Hepatic stellate cell (primary cell): ENCODE data around the gene ARHGEF11.

ENCODE experiments used
- DNase-seq: peaks from one replicate; pipeline ENCODE4 v3.0.0; 2011; ENCODE audit warnings: low spot score

ARHGEF11 gene

DNA sequence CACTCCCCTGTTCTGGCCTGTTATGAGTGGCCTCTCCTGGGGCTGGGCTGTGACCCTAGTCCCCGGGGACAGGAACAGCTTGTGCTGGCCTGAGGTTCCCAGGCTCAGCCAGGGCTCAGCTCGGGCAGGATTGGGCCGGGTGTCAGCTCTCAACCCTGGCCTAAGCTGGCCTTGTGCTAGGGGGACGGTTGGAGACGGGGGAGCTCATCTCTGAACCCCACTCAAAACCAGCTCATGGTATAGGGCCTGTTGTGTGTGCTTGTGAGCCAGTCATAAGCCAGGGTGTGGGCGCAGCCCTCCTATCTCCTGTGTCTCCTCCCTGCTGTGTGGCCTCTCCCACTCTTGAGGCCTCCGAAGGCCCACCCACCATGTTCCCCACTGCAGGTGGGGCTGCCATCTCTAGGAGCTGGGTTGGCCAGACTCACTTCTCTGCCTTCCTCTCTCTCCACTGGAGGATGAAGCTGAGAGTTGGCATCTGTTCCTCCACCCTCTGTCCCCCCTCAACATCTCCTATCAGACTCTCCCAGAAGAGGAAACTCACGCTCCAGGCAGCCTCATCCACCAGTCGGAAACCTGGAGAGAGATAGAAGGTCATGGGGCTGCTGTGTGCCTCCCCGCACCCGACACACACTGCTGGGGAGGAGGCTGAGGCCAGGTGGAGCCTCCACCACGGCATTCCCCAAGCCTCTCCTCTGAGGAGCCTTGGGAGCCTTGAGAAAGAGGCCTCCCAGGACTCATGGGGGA lies 150.7 kb downstream of the ARHGEF11 start:
- peak; percentile 72 for DNase-seq

DNA sequence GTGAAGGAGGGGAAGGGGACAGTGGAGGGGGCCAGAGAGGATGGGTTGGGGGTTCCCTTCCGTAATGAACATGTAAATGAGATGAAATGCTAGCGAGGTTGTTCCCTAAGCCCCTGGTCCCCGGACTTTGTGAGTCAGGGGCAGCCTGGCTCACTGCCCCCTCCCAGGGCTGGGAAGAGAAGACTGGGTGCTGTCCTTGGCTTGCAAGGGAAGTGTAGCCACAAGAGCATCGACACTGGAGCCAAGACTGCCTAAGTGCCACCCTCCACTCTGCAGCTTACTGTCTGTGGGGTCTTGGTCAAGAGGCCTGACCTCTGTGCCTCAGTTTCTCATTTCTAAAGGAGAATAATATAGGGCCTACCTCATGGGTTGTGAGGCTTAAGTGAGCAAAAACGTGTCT lies 151.5 kb downstream of the ARHGEF11 start:
- no peak for DNase-seq

DNA sequence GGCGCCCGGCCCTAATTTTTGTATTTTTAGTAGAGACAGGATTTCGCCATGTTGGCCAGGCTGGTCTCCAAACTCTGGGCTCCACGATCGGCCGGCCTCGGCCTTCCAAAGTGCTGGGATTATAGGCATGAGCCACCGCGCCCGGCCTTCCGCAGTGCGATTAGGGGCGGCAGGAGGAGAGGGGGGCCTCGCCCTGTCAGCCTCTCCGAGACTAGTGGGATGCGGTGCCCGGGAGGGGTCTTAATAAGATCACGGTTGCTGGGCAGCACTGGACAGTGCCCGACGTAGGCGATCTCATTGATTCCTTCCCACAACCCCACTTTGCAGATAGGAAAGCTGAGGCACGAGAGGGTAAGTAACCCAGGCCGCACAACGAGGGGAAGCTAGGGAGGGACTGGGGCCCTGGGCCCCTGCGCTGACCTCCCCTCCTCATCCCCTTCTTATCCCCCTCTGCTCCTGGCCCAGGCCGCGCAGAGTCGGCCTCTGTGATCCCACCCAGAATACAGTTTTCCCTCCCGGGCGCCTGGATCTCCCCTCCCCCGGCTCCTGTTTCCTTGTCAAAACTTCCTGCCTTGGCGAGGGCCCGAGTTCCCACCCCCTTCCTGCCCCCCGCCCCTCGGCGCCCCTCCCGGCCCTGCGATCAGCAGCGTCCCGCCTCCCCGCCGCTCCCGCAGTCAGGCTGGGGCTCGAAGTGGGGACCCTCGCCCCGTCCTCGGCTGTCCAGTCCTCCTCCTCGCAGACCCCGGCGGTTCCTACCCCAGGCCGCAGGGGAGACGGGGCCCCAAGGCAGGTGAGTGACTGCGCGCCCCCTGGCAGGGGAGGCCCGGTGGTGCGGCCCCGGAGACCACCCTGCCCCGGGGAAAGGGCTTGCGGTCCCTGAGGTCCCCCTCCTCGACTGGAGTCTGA lies 152.2 kb downstream of the ARHGEF11 start, which contains the start of gene PEAR1:
TSS of gene PEAR1 (plus strand) at position 671 of the 906 bp plus-strand sequence. CDS start 10,209 bp downstream, outside the sequence.
- no peak for DNase-seq

DNA sequence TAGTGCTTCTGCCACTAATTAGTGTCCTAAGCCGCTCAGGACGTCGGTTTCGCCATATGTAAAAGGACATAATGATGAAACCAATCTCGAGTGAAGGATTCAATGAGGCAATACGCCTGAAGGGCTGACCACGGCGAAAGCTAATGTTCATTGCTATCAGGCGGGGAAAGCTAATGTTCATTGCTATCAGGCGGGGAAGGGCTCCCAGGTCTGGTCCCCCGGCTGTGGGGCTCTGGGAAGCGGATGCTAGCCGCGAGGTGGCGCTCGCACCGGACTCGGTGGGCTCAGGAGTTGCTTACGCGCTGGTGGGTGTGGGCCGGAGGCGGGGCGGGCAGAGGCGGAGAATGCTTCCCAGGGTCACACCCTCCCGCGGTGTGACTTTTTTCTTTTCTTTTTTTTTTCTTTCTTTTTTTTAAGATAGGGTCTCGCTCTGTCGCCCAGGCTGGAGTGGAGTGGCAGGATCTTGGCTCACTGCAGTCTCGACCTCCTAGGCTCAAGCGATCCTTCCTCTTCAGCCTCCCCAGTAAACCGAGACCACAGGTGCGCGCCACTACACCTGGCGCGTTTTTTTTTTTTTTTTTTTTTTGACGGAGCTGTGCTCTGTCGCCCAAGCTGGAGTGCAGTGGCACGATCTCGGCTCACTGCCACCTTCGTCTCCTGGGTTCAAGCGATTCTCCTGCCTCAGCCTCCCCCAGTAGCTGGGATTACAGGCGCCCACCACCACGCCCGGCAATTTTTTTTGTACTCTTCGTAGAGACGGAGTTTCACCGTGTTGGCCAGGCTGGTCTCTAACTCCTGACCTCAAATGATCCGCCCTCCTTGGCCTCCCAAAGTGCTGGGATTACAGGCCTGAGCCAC lies 153.1 kb downstream of the ARHGEF11 start:
- DNase-seq = peak; percentile 93

DNA sequence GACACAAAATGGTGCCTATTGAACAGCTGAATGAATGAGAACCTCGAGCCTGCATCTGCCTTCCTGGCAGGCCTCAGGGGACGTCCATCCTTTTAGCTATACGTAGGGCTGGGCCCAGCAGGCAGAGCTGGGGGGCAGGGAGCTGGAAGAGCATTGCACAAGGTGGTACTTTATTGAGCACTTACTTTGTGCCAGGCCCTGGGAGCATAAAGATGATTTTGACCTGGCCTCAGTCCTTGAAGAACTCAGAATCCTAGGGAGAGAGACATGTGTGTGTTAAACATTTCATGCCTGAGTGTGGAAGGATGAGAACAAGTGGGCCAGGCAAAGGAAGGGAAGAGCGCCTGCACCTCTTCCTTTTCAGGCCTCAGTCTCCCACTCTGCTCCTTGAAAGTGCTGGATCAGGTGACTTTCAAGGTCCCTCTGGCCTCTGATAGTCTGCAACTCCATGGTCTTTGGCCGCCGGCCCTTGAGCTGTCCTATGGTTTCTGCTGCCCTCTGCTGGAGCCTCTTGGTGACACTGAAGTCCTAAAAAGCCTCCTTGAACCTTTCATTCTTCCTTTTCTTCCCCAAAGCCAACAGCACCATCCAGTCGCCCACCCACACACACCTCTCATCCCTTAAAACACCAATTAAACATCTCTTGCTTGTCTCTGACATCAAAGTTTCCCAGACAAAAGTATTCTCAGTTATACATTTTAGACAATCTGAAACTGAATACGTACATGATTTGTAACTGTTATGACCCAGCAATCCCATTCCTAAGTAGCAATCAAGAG lies 155.6 kb downstream of the ARHGEF11 start:
- DNase-seq = peak; percentile 83

DNA sequence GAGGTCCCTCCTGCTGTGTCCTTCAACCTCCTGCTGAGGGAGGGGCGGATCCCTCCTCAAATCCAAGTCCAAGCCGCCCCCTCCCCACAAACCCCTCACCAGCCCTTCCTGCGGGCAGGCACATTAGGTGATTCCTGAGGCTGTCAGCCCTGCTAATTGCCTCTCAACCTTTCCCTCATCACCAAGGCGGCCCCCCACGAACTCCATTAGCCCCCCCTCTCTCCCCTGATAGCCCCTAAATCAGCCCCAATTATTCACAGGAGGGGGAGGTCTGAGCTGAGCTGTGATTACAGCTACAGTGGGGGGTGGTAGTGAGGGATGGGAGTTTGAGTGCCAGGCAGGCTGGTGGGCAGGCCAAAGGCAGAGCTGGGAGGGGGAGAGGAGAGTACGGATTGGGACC lies 157.8 kb downstream of the ARHGEF11 start:
- DNase-seq = no peak

DNA sequence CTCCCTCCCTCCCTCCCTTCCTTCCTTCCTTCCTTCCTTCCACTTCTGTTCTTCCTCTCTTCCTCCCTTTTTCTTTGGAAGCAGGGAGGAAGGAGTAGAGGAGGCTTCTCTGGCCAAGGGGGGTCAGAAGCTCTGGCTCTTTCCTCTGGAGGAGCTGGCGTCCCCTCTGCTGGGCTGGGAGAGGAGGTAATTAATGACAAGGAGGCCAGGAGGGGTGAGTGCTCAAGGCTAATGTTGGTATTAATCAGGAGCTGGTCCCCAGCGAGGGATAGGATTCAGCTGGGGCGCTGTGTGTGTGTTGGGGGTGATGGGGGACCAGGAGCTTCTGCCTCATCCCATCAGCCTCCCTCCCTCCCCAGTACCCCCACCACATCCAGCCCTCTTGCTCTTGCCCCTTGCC lies 158.2 kb downstream of the ARHGEF11 start:
- no peak for DNase-seq

DNA sequence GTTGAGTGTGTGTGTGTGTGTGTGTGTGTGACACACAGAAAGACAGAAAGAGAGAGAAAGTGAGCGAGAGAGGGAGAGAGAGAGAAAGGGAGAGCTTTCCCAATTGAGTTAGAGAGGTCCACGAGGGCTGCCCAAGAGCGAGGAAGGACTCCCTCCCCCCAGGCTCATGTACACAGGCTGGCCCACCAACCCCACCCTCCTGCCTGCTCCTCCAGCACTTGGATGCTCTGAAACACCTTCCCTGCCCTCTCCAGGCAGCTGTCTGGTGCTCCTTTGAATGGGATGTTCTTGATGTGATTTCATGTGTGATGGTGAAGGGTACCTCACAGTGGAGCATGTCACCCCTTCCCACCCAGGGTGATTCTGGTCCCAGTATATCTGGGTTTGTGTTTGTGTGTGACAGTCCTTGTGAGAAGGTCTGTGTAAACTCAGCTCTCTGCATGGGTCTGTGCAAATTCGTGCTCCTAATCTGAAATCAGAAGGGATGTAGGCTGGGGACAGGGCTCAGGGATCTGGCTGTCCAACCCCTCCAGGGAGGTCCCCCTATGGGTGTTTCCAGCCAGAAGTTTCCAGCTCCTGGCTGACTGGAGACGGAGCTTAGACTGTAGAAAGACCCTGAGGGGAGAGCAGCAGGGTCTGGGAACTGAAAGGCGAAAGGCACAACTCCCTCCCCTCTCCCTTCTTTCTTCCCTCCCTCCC lies 158.8 kb downstream of the ARHGEF11 start:
- no peak for DNase-seq

DNA sequence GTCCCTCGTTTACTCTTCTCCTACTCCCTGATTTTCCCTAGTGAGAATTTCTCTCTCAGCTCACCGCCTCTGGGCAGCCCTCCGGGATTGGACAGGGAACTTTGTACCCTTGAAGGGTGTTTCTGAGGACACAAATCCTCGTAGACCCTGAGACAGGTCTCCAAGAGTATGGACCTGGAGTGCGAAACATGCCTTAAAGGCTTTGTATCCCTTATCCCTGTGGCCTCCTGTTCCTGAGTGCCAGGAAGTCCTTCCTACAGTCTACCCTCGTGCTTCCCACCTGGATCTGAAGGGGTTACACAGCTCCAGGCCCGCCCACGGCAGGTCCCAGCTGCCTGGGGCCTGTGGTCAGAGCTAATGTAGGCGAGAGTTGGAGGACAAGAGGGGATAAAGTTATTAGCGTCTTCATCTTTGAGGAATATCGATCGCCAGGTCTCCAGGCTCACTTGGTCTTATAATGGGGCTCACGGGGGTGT lies 159.6 kb downstream of the ARHGEF11 start:
- no peak for DNase-seq

DNA sequence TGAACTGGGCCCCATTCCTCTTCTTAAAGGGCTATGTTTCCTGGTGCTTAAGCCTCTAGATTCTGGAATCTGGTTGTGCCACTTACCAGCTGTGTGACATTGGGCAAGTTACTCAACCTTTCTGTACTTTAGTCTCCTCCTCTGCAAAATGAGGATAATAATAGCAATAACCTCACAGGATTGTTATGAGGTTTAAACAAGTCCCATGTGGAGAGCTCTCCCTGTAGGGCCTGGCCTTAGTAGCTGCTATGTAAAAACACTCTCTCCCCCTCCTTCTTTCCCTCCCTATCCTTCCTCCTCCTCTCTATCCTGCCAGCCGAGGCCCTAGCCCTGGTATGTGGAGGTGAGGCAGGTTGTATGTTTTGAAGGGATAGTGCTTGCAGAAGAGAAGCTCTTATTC lies 160.2 kb downstream of the ARHGEF11 start:
- no peak for DNase-seq
